Fibroblast of pulmonary artery (primary cell): ENCODE data around the gene SETD3.

Source experiments
- DNase-seq: peaks from one replicate; pipeline ENCODE4 v3.0.0-alpha.2; 2010; ENCODE audit warnings: low read depth
- H3K4me3 ChIP-seq: replicated peaks from 2 replicates; pipeline ENCODE4 v1.5.1; 2011; ENCODE audit warnings: low read depth, mild to moderate bottlenecking, control low read depth, low read length, moderate library complexity
- CTCF ChIP-seq: IDR thresholded peaks from 2 replicates; pipeline ENCODE4 v1.5.1; 2011; ENCODE audit warnings: mild to moderate bottlenecking, control low read depth, low read length, inconsistent platforms; ENCODE audit errors: missing control alignments

The SETD3 gene

GRCh38 chr14:99361596-99362215, 119.0 kb downstream of the SETD3 start:
- DNase-seq: no peak
- TF ChIP-seq CTCF: no peak
- no peak overlapping the region for H3K4me3 ChIP-seq

GRCh38 chr14:99360774-99361595, 119.7 kb downstream of the SETD3 start:
- no peak for DNase-seq
- no peak overlapping the region for H3K4me3 ChIP-seq
- no peak for TF ChIP-seq CTCF

GRCh38 chr14:99359906-99360305, 120.8 kb downstream of the SETD3 start:
- no peak for DNase-seq
- no peak for TF ChIP-seq CTCF

GRCh38 chr14:99357916-99358390, 122.7 kb downstream of the SETD3 start:
- DNase-seq: no peak
- H3K4me3 ChIP-seq: no peak overlapping the region
- no peak for TF ChIP-seq CTCF

More at GRCh38 chr14:99359906-99360305, 120.8 kb downstream of the SETD3 start:
- no peak overlapping the region for H3K4me3 ChIP-seq

GRCh38 chr14:99357151-99357915, 123.3 kb downstream of the SETD3 start:
- no peak for DNase-seq
- TF ChIP-seq CTCF: no peak
- H3K4me3 ChIP-seq: no peak overlapping the region

GRCh38 chr14:99356031-99356608, 124.5 kb downstream of the SETD3 start:
- DNase-seq: no peak
- H3K4me3 ChIP-seq: no peak overlapping the region

More at GRCh38 chr14:99356031-99356608, 124.5 kb downstream of the SETD3 start:
- TF ChIP-seq CTCF: no peak
